ENCODE data around the gene ASIP. TPM values are rescaled to one million over a fixed set of nuclear protein-coding genes. Genes with fewer than 3 reads are reported as not detected.
"Not testable (repeated sequence)": the region's sequence is repeated elsewhere in the genome, so short reads cannot be mapped to it uniquely, and the experiment has no call there.

Gene ASIP
- total RNA-seq, 4 donors from 2014 or later, result not detected

DNA sequence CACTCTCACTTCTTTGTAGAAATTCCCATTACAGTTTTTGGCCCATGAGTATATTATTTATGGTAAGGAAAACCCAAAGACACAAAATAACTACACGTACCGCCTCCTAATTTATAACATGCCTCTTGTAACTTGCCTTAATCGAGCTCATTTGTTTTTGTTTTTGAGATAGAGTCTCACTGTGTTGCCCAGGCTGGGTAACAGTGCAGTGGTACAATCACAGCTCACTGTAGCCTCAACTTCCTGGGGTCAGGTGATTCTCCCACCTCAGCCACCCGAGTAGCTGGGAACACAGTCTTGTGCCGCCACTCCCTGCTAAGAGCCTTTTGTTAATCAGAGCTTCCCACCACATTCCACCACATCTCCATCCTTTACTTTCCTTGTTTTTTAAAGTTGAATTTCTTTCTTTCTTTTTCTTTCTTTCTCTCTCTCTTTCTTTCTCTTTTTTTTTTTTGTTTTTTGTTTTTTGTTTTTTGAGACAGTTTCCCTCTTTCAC is 15.5 kb downstream of the ASIP start:
- no peak for ATAC-seq (ENCODE audit: low FRiP score)
- TF ChIP-seq, protein P1, sequence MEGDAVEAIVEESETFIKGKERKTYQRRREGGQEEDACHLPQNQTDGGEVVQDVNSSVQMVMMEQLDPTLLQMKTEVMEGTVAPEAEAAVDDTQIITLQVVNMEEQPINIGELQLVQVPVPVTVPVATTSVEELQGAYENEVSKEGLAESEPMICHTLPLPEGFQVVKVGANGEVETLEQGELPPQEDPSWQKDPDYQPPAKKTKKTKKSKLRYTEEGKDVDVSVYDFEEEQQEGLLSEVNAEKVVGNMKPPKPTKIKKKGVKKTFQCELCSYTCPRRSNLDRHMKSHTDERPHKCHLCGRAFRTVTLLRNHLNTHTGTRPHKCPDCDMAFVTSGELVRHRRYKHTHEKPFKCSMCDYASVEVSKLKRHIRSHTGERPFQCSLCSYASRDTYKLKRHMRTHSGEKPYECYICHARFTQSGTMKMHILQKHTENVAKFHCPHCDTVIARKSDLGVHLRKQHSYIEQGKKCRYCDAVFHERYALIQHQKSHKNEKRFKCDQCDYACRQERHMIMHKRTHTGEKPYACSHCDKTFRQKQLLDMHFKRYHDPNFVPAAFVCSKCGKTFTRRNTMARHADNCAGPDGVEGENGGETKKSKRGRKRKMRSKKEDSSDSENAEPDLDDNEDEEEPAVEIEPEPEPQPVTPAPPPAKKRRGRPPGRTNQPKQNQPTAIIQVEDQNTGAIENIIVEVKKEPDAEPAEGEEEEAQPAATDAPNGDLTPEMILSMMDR (IDR thresholded peaks at IDR 0.05), result no peak
- no peak for DNase-seq (ENCODE audit: low spot score)

DNA sequence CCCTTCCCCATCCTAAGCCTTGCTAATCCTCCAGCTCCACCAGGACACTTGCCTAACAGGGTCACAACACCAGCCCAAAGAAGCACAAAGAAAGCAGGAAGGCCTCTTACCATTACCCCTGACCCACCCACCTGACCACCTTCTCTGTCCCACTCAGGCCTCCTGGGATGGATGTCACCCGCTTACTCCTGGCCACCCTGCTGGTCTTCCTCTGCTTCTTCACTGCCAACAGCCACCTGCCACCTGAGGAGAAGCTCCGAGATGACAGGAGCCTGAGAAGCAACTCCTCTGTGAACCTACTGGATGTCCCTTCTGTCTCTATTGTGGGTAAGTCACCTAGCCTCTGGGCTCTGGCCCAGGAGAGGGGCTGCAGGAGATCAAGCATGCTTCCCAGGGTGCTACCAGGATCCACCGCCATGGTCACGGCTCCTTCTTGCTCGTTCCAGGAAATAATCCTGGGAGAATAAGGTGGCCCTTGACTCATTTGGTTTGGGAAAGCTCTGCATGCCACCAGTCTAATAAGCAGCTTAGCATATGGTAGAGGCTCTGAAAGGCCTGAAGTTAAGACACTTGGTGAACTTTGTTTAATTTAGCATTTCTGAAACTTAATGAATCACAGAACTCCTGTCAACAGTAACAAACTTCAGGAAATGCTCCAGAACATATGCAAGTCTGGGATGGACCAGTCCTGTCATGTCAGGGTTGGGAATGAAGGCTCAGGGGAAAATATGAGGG is 19.2 kb downstream of the ASIP start:
- TF ChIP-seq, protein P1 (IDR thresholded peaks at IDR 0.05), result no peak
- ATAC-seq (ENCODE audit: low FRiP score), result no peak
- DNase-seq (ENCODE audit: low spot score), result no peak

DNA sequence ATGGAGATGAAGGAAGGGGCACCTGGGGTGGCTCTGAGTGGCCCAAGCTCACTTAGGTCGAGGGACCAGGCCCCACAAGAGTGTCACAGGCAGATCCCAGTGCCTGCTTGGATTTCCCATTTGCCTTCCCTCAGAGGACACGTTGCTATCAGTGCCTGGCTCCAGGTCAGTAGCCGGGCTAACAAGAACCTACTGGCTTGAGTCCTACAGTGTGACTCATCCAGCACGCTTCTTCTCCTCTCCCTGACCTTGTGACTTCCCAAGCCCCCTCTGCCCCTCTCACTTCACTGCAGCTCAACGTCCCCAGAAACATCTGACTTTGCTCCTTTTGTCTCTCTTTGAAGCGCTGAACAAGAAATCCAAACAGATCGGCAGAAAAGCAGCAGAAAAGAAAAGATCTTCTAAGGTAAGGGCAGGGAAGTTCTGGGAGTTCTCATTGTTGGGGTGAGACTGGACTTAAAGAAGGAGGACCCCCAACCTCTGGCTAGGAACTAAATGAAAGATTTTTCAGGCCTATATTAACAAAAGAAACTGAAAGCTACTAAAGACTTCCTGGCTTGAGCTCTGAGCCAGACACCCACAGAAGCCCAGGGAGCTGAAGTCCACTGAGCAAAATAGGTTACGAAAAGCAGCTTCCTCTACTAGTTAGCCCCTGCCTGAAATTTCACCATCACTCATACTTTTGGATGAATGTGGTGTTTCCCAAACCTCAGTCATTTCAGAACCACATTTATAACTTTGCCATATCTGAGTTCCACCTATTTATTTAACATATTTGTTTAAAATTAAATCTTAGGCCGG is 21.5 kb downstream of the ASIP start:
- DNase-seq (ENCODE audit: low spot score) (no peak), ATAC-seq (ENCODE audit: low FRiP score) (peak; percentile 69)
- TF ChIP-seq, protein P1 (IDR thresholded peaks at IDR 0.05), result no peak

DNA sequence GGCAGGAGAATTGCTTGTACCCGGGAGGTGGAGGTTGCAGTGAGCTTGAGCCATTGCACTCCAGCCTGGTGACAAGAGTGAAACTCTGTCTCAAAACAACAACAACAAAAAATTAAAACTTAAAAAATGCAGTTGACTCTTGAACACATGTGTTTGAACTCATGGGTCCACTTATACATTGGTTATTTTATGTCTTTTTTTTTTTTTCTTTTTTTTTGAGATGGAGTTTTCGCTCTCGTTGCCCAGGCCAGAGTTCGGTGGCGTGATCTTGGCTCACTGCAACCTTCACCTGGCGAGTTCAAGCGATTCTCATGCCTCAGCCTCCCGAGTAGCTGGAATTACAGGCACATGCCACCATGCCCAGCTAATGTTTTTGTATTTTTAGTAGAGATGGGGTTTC is 22.2 kb downstream of the ASIP start:
- ATAC-seq (ENCODE audit: low FRiP score); DNase-seq (ENCODE audit: low spot score): not testable (repeated sequence)

DNA sequence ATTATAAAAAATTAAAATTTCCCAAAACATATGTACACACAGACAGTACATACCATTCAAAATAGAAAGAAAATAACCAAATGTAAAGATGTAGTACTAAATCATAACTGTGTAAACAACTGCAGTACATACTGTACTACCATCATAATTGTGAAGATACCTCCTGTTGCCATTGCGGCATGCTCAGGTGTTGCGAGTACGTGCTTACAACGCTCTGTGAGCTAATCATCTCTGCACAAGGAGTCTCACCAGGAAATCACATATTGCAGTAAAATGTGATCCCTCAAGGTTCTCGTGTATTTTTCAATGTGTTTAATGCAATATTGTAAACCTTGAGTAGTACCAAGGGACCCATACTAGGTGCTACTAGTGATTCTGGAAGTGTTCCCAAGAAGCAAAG is 22.9 kb downstream of the ASIP start:
- TF ChIP-seq, protein P1 (IDR thresholded peaks at IDR 0.05), result no peak
- DNase-seq (ENCODE audit: low spot score), result no peak
- ATAC-seq (ENCODE audit: low FRiP score), result no peak

DNA sequence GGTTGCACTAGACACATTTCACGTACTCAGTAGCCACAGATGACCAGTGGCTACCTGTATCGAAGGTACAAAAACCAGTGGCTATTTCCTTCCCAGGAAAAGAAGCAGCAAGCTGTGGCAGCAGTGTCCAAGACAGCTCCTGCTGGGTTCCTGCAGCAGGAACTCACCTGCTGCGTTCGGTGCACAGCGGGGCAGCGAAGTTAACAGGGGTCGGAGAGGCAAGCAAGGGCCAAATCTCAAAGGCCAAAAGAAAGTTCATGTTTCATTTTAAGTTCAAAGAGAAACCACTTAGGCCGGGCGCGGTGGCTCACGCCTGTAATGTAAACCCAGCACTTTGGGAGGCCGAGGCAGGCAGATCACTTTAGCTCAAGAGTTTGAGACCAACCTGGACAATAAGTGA is 26.9 kb downstream of the ASIP start:
- DNase-seq (ENCODE audit: low spot score), result no peak
- no peak for ATAC-seq (ENCODE audit: low FRiP score)
- TF ChIP-seq, protein P1 (IDR thresholded peaks at IDR 0.05), result no peak

DNA sequence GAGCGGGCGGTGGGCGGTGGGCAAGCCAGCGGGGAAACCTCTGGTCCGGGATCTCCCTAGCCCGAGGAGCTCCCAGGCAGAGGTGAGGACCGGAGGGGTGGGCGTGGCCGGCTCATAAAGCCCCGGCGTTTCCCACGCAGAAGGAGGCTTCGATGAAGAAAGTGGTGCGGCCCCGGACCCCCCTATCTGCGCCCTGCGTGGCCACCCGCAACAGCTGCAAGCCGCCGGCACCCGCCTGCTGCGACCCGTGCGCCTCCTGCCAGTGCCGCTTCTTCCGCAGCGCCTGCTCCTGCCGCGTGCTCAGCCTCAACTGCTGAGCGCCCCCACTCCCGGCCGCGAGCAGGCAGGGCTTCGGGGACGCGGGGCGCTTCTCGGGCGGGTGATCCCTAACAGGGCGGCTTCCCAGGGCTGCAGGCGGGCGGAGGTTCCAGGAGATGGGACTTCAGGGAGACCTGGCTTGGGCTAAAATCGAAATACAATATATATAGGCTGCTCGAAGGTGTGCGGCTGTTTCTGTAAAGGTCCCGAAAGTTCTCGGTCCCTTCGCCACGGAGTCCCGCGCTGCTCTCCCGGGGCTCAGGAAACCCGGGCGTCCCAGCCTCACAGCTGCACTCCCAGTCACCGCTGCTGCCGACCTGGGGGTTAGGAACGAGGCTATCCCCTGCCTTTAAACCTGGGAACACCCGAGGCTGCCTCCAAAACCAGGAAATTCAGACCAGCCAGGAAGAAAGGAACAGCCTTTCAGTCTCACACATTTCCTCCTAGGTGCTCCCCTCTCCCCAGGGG is 27.8 kb downstream of the ASIP start:
- DNase-seq (ENCODE audit: low spot score), result no peak
- TF ChIP-seq, protein P1 (IDR thresholded peaks at IDR 0.05), result no peak
- ATAC-seq (ENCODE audit: low FRiP score), result peak; percentile 67

All from omental fat pad (tissue), 4 donors.